Endothelial cell of umbilical vein (primary cell): ENCODE results near the gene FAM181A. TPM values are rescaled to one million over a fixed set of nuclear protein-coding genes. Genes with fewer than 3 reads are reported as not detected.

Source experiments
- BruUV-seq: library from RNA; stranded (reverse); fragments of 400-500 nt; replicated peaks from 2 replicates; lab custom pipeline; 2021; lab: Mats Ljungman, UMichigan
- CTCF ChIA-PET: fragments of 300-600, 350-600 bp; sonication (Branson Sonifier 250); formaldehyde crosslinking; loops from one replicate; lab custom pipeline; 2021; ENCODE audit warnings: antibody characterized with exemption, inconsistent platforms; lab: Charles Lee
- POLR2A ChIA-PET: fragments of 300-600, 350-600 bp; sonication (Branson Sonifier 250); formaldehyde crosslinking; loops from one replicate; lab custom pipeline; 2021; ENCODE audit warnings: antibody characterized with exemption, inconsistent platforms; lab: Charles Lee
- DNase-seq: peaks from one replicate; pipeline ENCODE4 v3.0.0-alpha.2; 2011; ENCODE audit warnings: low read depth, low spot score
- FAIRE-seq: peaks from 2 replicates; lab custom pipeline; 2011; peaks lifted over from hg19 to GRCh38; lab: Jason Lieb, UNC
- H2AFZ ChIP-seq: 2 replicates; pipeline ENCODE4 v1.6.0; 2012; ENCODE audit warnings: low read depth, low read length, control low read depth, inconsistent platforms
- H3K27ac ChIP-seq: 2 replicates; pipeline ENCODE4 v1.5.1; 2011; ENCODE audit warnings: low read depth, mild to moderate bottlenecking, control low read depth, low read length, moderate library complexity; ENCODE audit not compliant: insufficient read depth
- H3K27me3 ChIP-seq, 2 experiments: 2 replicates each; pipeline versions ENCODE4 v1.6.0 to v1.6.1; 2011; ENCODE audit warnings: low read length in 2 of 2, mixed read lengths in 1 of 2; ENCODE audit not compliant: control insufficient read depth in 2 of 2, insufficient read depth in 2 of 2
- H3K36me3 ChIP-seq, 2 experiments: 2 replicates in 1 of 2; 3 replicates in 1 of 2; pipeline ENCODE4 v1.5.1; 2011; ENCODE audit warnings: low read length in 2 of 2, mild to moderate bottlenecking in 1 of 2, moderate library complexity in 1 of 2; ENCODE audit not compliant: control insufficient read depth in 2 of 2, insufficient read depth in 2 of 2; ENCODE audit errors: extremely low read depth in 1 of 2
- H3K4me1 ChIP-seq: 3 replicates; pipeline ENCODE4 v1.5.1; 2011; ENCODE audit warnings: mild to moderate bottlenecking, low read length; ENCODE audit not compliant: control insufficient read depth, insufficient read depth; ENCODE audit errors: extremely low read depth
- H3K4me2 ChIP-seq: 2 replicates; pipeline ENCODE4 v1.6.1; 2011; ENCODE audit warnings: low read length, control low read depth, mixed read lengths; ENCODE audit not compliant: insufficient read depth
- H3K4me3 ChIP-seq, 3 experiments: fragments of 200-600 bp in 1 of 3; sonication (generic), shearing (Covaris generic) in 1 of 3; replicated peaks in 1 of 3; 2 replicates each; pipeline ENCODE4 v1.5.1; 2011 to 2016; ENCODE audit warnings: control low read depth in 3 of 3, low read length in 3 of 3, mild to moderate bottlenecking in 2 of 3, inconsistent platforms in 1 of 3, low read depth in 1 of 3, moderate library complexity in 1 of 3; ENCODE audit not compliant: insufficient read depth in 1 of 3
- H3K79me2 ChIP-seq: 2 replicates; pipeline ENCODE4 v1.6.0; 2012; ENCODE audit warnings: low read length, inconsistent platforms; ENCODE audit not compliant: control insufficient read depth, insufficient read depth
- H3K9ac ChIP-seq: replicated peaks from 2 replicates; pipeline ENCODE3; 2011; ENCODE audit warnings: low read length, control low read depth; ENCODE audit not compliant: insufficient read depth; ENCODE audit errors: extremely low read depth
- H3K9me1 ChIP-seq: replicated peaks from 3 replicates; pipeline ENCODE4 v1.6.0; 2011; ENCODE audit warnings: mild to moderate bottlenecking, low read length; ENCODE audit not compliant: control insufficient read depth, insufficient read depth; ENCODE audit errors: extremely low read depth
- H3K9me3 ChIP-seq: replicated peaks from 2 replicates; pipeline ENCODE4 v1.5.1; 2012; ENCODE audit warnings: low read length, inconsistent platforms; ENCODE audit not compliant: control insufficient read depth, insufficient read depth
- H4K20me1 ChIP-seq: replicated peaks from 2 replicates; pipeline ENCODE3; 2011; ENCODE audit warnings: mild to moderate bottlenecking, low read length; ENCODE audit not compliant: control insufficient read depth, insufficient read depth; ENCODE audit errors: extremely low read depth
- CTCF ChIP-seq, 2 donors: IDR thresholded peaks; 1 replicate in 1 of 2; 2 replicates in 1 of 2; pipeline ENCODE4 v1.5.1; 2011; ENCODE audit warnings: low read length in 2 of 2, mild to moderate bottlenecking in 2 of 2, moderate library complexity in 2 of 2, control low read depth in 1 of 2, inconsistent platforms in 1 of 2, low read depth in 1 of 2; ENCODE audit not compliant: insufficient read depth in 1 of 2; ENCODE audit errors: extremely low read depth in 1 of 2
- EZH2 ChIP-seq: IDR thresholded peaks from 2 replicates; pipeline ENCODE4 v1.6.1; 2012; ENCODE audit warnings: borderline replicate concordance, low read depth, mild to moderate bottlenecking, moderate library complexity, low read length, inconsistent platforms; ENCODE audit not compliant: severe bottlenecking
- FOS ChIP-seq: IDR thresholded peaks from 2 replicates; pipeline ENCODE4 v1.6.1; 2011; ENCODE audit warnings: mild to moderate bottlenecking, low read length, moderate library complexity, borderline replicate concordance; ENCODE audit not compliant: insufficient read depth
- GATA2 ChIP-seq: IDR thresholded peaks from 2 replicates; pipeline ENCODE4 v1.7.0; 2011; ENCODE audit warnings: low read depth, mild to moderate bottlenecking, moderate library complexity, mixed read lengths, low read length; ENCODE audit not compliant: insufficient read length, insufficient read depth
- JUN ChIP-seq: IDR thresholded peaks from 2 replicates; pipeline ENCODE4 v1.6.1; 2011; ENCODE audit warnings: borderline replicate concordance, low read depth; ENCODE audit not compliant: insufficient read length, insufficient read depth
- MAX ChIP-seq: IDR thresholded peaks from 2 replicates; pipeline ENCODE4 v1.6.1; 2011; ENCODE audit not compliant: insufficient read depth, insufficient read length
- MYC ChIP-seq: IDR thresholded peaks from one replicate; pipeline ENCODE4 v1.6.1; 2011; ENCODE audit warnings: mild to moderate bottlenecking, low read depth, low read length
- POLR2A ChIP-seq: IDR thresholded peaks from 2 replicates; pipeline ENCODE4 v1.6.1; 2012; ENCODE audit warnings: low read depth, mild to moderate bottlenecking, control low read depth, low read length
- POLR2AphosphoS5 ChIP-seq: IDR thresholded peaks from 2 replicates; pipeline ENCODE4 v1.6.1; 2012; ENCODE audit warnings: low read depth, mild to moderate bottlenecking, control low read depth, low read length, moderate library complexity; ENCODE audit not compliant: insufficient read depth
- dilution Hi-C: fragments of 300-500 bp; cut with MboI; formaldehyde crosslinking; loops from one replicate; pipeline ENCODE4 v1.15.0; 2019; ENCODE audit warnings: low sequenced_read_pairs; ENCODE audit not compliant: extremely low pct_ligation_motif_present
- intact Hi-C: fragments of 100-400 bp; cut with micrococcal nuclease; formaldehyde crosslinking; loops from one replicate; pipeline ENCODE4 v1.10.0; 2022
- polyA plus RNA-seq, 4 experiments: library from polyadenylated mRNA; depleted of rRNA in 3 of 4; stranded (reverse) in 3 of 4; unstranded in 1 of 4; fragments of >200 nt; gene quantifications; 2 replicates each; pipeline versions ENCODE4 v1.2.1 to v1.2.3, GENCODE V29; 2011 to 2012; ENCODE audit warnings: missing spikeins in 1 of 4
- total RNA-seq: library from RNA; stranded (reverse); gene quantifications from 2 replicates; pipeline ENCODE4 v1.2.3, GENCODE V29; 2021

The FAM181A gene
- total and polyA plus RNA-seq, 2 donors (not counting 3 experiments of a cell fraction or from before 2014, with no cell fraction given): not detected

GRCh38 chr14:93916498-93916897 lies 10.6 kb upstream of the FAM181A start:
- dilution Hi-C loops (no loop called here), intact Hi-C loops (no loop called here)
- no peak for FAIRE-seq
- POLR2A ChIA-PET: no interaction called here
- H3K27me3 ChIP-seq: no peaks in the 10 kb centered on the region
- H3K9me3 ChIP-seq: no peaks in the 10 kb centered on the region
- DNase-seq: no peak
- H3K79me2 ChIP-seq: no peaks in the 10 kb centered on the region
- H3K4me3 ChIP-seq: no peak overlapping the region
- H2AFZ ChIP-seq: no peak overlapping the region
- no TSS peak for BruUV-seq
- no peaks in the 10 kb centered on the region for H3K36me3 ChIP-seq
- no peak overlapping the region for H3K27ac ChIP-seq
- H4K20me1 ChIP-seq: no peaks in the 10 kb centered on the region
- H3K4me2 ChIP-seq: no peak overlapping the region
- CTCF ChIA-PET: interaction anchor here (1.1 kb wide), 1 partner anchor 23 kb away, joined by 3 read pairs; no protein-coding TSS in a partner anchor
- no peaks in the 10 kb centered on the region for H3K4me1 ChIP-seq
- no peak for TF ChIP-seq MAX
- TF ChIP-seq EZH2: no peak
- no peak for TF ChIP-seq POLR2AphosphoS5
- no peak for TF ChIP-seq FOS
- no peak for TF ChIP-seq CTCF (IDR thresholded peaks at IDR 0.05; ENCODE audit: extremely low read depth in 1 of 2, insufficient read depth in 1 of 2, low read depth in 1 of 2, low read length in 2 of 2)
- H3K9ac ChIP-seq: no peak overlapping the region
- no peaks in the 10 kb centered on the region for H3K9me1 ChIP-seq

GRCh38 chr14:93917141-93917540 lies 10.0 kb upstream of the FAM181A start:
- H3K27ac ChIP-seq: no peak overlapping the region
- FAIRE-seq (no peak), DNase-seq (no peak)
- dilution Hi-C loops: no loop called here
- H3K9me1 ChIP-seq: no peaks in the 10 kb centered on the region
- no peak overlapping the region for H3K4me3 ChIP-seq
- ChIA-PET POLR2A (no interaction called here), CTCF (interaction anchor here (1.1 kb wide), 1 partner anchor 23 kb away, joined by 3 read pairs; no protein-coding TSS in a partner anchor)
- H4K20me1 ChIP-seq: no peaks in the 10 kb centered on the region
- H3K4me1 ChIP-seq: no peaks in the 10 kb centered on the region
- no peaks in the 10 kb centered on the region for H3K27me3 ChIP-seq
- intact Hi-C loops: no loop called here
- H3K4me2 ChIP-seq: no peak overlapping the region
- no peak overlapping the region for H2AFZ ChIP-seq
- TF ChIP-seq EZH2 (no peak), CTCF (IDR thresholded peaks at IDR 0.05; ENCODE audit: extremely low read depth in 1 of 2, insufficient read depth in 1 of 2, low read depth in 1 of 2, low read length in 2 of 2) (no peak), JUN (no peak), MYC (no peak), POLR2AphosphoS5 (no peak), GATA2 (no peak), POLR2A (no peak), MAX (no peak), FOS (no peak)
- H3K36me3 ChIP-seq: no peaks in the 10 kb centered on the region
- no peaks in the 10 kb centered on the region for H3K9me3 ChIP-seq
- no peak overlapping the region for H3K9ac ChIP-seq
- no peaks in the 10 kb centered on the region for H3K79me2 ChIP-seq
- BruUV-seq: no TSS peak
